Activated CD8-positive, alpha-beta memory T cell treated with anti-CD3 and anti-CD28 coated beads for 36 hours (primary cell): ENCODE results near the gene HYAL4. TPM values are rescaled to one million over a fixed set of nuclear protein-coding genes. Genes with fewer than 3 reads are reported as not detected.
"Not testable (repeated sequence)": the region's sequence is repeated elsewhere in the genome, so short reads cannot be mapped to it uniquely, and the experiment has no call there.

ENCODE experiments used
- CTCF ChIA-PET: fragments of 350-600 bp; sonication (Branson Sonifier 250); formaldehyde crosslinking; loops from one replicate; lab custom pipeline; 2021; ENCODE audit warnings: antibody characterized with exemption; lab: Charles Lee
- POLR2A ChIA-PET: fragments of 350-600 bp; sonication (Branson Sonifier 250); formaldehyde crosslinking; loops from one replicate; lab custom pipeline; 2021; ENCODE audit warnings: antibody characterized with exemption; lab: Charles Lee
- total RNA-seq, 2 experiments: library from RNA; stranded (reverse); gene quantifications; one replicate each; pipeline ENCODE4 v1.2.3, GENCODE V29; 2021

HYAL4 gene
- total RNA-seq, 2 experiments from 2014 or later, result not detected

DNA sequence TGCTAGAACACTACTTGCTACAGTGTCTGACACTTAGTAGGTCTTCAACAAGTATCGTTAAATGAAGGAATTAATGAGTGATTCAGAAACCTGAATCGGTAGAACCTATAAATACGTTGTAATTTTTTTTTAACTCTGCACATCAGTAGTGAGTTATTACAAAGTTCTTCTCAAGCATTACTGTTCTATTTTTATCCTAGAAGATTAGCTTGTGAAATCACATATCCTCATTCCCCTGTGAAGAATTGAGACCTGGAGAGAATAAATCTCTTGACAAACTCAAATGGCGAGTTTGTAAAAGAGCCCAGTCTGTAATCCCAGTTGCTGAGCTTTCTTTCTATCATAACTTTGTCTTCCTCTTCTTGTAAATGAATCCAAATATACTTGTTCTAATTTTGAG lies 34.7 kb downstream of the HYAL4 start:
- ChIA-PET CTCF (interaction anchor here (0.6 kb wide), 1 partner anchor 58 kb away, joined by 4 read pairs; no protein-coding TSS in a partner anchor), POLR2A (no interaction called here)

DNA sequence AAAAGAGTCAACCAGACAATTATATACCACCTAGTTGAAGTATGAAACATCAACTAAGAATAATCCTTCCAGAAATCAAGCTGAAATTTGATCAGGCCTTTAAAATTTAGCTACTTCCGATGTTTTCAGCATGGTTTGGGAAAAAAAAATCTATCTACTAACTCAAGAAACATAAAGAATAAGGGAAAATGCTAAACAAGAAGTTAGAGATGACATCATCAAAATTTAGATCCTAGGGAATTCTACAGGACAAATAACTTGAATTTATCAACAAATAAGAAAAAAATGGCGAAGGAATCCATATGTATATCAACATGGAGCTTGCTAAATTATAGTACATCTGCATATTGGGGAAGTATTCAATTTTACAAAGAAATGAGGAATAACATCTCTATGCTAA lies 36.3 kb downstream of the HYAL4 start:
- ChIA-PET POLR2A (no interaction called here), CTCF (no interaction called here)

DNA sequence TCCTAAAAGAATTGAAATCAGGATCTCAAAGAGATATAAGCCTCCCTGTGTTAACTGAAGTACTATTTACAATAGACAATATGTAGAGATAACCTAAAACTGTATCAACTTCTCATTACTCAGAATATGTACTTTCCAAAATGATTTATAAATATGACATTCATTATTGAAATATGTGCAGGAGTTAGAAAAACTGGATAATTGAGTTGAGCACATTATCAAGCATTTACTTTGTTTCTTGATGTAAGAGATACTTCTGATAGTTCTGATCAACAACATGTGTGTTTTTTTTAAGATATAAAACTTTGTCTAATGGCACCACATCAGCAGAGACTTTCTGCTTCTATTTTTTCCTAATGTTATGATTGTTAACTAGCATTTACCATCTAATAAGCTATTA lies 38.2 kb downstream of the HYAL4 start:
- ChIA-PET POLR2A (no interaction called here), CTCF (no interaction called here)

DNA sequence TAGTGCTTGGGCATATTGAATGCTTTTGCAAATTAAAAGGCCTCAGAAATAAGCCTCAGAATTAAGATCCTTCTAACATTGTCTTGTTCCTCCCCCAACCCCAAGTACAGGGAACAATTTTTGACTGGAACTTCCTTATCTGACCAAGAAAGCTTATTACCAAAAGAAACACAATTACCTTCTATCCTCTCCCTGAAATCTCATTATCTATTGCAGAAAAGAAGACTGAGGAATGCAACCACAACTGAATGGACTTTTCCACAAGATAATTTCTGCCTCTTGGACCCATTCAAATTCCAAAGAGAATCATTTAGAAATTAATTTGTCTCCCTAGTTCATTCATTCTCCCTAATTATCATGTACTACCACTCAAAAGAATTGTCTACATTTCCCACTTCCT lies 43.2 kb downstream of the HYAL4 start:
- ChIA-PET CTCF (no interaction called here), POLR2A (no interaction called here)

DNA sequence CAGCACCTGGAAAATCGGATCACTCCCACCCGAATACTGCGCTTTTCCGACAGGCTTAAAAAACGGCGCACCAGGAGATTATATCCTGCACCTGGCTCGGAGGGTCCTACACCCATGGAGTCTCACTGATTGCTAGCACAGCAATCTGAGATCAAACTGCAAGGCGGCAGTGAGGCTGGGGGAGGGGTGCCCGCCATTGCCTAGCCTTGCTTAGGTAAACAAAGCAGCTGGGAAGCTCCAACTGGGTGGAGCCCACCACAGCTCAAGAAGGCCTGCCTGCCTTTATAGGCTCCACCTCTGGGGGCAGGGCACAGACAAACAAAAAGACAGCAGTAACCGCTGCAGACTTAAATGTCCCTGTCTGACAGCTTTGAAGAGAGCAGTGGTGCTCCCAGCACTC lies 49.8 kb downstream of the HYAL4 start:
- CTCF ChIA-PET, POLR2A ChIA-PET: not testable (repeated sequence)

DNA sequence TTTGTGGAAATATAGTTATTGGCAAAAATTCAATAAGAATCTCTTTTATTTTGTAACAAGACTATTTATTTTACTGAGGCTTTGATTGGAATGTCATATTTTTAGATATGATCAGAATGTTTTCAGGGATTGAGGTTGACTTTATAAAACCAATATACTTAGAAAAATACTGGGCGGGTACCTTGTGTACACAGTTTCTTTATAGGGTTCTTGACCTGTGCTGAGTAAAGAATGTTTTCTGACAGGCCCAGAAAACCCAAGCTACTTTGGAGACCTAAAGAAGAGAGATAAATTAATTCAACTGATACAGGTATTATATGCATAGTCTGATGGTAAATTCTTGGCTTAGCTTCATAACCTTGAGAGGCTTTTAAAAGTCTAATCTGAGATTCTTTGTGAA lies 56.1 kb downstream of the HYAL4 start:
- CTCF ChIA-PET, result no interaction called here
- POLR2A ChIA-PET, result no interaction called here

DNA sequence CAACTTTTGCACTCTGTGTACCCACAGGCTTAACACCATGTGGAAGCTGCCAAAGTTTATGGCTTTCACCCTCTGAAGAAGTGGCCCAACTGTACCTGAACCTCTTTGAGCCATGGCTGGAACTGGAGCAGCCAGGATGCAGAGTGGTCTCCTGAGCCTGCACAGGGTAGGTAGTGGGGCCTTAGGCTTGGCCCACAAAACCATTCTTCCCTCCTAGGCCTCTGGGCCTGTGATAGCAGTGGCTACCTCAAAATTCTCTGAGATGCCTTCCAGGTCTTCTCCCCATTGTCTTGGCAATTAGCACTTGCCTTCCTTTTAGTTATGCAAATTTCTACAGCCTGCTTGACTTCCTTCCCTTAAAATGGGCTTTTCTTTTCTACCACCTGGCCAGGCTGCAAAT lies 60.7 kb downstream of the HYAL4 start:
- CTCF ChIA-PET, result no interaction called here
- POLR2A ChIA-PET, result no interaction called here

DNA sequence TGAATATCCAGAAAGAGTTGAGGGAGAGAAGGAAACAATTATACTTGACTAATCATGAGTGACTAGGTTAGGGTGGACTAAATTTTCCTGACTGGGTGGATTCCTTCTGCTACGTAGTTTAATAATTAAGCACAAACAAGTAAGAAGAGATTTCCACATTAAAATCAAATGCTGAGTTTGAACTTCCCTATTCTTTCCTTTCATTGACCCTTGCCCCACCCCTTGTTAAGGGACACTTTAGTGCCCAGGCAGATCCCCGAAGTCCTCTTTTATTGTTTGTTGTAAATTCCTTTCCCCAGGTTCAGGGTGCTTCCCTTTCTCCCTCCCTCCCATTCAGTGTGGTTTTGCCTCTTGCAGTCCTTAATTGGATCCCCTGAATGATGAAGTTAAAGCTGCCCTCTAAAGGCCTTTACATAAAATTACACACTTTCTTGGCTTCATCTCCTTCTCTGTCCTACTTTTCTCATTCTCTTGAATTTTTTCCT lies 71.3 kb downstream of the HYAL4 start:
- ChIA-PET POLR2A (no interaction called here), CTCF (no interaction called here)

DNA sequence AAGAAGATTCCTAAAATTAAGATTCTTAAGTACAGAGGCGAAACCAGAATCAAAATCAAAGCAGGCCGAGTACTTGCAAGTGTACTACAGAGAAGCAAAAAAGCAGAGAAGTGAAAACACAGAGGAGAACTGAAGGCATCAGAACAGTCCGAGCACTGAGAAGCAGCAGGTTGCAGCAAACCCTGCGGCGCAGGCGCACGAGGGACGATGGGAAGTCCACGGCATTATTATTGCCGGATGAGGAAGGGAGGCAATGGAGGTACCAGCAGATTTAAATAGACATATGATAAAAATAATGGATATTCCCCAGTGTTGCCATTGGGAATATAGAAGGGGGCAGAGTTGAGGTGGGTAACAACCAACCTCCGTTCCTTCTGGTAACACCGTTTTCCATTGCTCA lies 72.9 kb downstream of the HYAL4 start:
- ChIA-PET CTCF (no interaction called here), POLR2A (no interaction called here)

DNA sequence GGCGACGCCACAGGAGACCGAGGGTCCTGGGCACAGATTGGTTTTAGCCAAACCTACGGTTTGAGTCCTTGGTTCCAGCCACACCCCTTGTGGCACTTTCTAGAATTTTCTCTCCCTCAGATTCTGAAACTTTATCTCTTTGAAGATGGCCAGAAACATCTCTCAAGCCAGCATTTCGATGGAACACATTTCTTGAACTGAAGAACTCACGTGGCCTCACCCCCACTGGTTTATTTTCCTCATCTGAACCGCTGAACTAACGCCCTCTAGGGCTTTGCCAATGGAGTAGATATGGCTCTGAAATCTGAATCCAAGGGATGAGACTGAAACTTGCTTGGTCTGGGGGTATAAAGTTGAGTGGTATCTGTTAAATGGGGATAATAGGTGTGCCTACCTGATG lies 73.3 kb downstream of the HYAL4 start:
- ChIA-PET CTCF (no interaction called here), POLR2A (no interaction called here)

DNA sequence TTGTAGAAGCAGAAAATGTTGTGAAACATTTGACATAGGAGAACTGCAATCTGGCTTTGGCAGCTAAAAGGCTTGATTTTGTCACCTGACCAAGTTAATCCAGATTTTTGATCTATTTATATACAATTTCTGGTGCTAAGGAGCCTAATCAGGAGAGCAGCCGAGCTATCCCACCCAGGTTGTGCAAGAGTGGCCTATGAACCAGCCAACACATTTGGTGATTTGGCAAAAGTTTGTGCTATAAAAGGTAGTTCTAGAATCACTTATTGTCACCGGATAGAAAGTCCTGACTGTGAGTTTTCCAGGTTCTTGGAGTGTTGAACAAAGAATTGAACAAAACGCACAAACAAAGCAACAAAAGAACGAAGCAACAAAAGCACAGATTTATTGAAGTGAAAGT lies 78.6 kb downstream of the HYAL4 start:
- ChIA-PET POLR2A (no interaction called here), CTCF (no interaction called here)

DNA sequence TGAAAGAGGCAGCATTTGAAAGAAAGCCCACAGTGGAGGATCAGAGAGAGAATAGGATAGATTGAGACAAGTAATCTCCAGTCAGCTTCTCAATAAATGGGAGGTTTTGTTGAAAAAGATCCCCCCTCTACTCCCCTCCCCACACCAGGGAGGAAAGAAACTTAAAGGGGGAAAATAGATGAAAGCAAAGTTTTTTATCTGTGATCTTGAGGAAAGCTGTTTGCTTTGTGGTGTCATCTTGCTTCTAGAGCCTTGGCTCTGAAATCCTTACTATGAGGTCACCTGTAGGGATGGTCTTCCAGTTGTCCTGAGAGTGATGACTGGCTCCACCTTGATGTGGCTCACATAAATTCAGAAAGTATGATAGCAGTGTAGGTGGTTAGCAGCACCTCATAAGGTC lies 80.0 kb downstream of the HYAL4 start, which contains the start of gene SPAM1:
Gene SPAM1 (plus strand): TSS at position 301 of the 400 bp plus-strand sequence. CDS start 28,330 bp downstream, outside the sequence.
- POLR2A ChIA-PET, result no interaction called here
- CTCF ChIA-PET, result no interaction called here

Other genes starting within 250 kb of the HYAL4 start
- not detected for gene ASB15, start 243.3 kb upstream of the HYAL4 start, total RNA-seq
- not detected for gene LMOD2, start 189.3 kb upstream of the HYAL4 start, total RNA-seq
- gene WASL, start 96.2 kb upstream of the HYAL4 start, total RNA-seq, result 1 to 10 TPM; 5.7 to 6.4 TPM
- not detected for gene SPAM1, start 80.1 kb downstream of the HYAL4 start, total RNA-seq
- not detected for gene TMEM229A, start 187.9 kb downstream of the HYAL4 start, total RNA-seq